ENCODE data around the gene SSH2.

GRCh38 chr17:29789196-29790170, 140.5 kb downstream of the SSH2 start:
- no peak for TF ChIP-seq POLR2A (IDR thresholded peaks at IDR 0.05)
- TF ChIP-seq, protein P1, sequence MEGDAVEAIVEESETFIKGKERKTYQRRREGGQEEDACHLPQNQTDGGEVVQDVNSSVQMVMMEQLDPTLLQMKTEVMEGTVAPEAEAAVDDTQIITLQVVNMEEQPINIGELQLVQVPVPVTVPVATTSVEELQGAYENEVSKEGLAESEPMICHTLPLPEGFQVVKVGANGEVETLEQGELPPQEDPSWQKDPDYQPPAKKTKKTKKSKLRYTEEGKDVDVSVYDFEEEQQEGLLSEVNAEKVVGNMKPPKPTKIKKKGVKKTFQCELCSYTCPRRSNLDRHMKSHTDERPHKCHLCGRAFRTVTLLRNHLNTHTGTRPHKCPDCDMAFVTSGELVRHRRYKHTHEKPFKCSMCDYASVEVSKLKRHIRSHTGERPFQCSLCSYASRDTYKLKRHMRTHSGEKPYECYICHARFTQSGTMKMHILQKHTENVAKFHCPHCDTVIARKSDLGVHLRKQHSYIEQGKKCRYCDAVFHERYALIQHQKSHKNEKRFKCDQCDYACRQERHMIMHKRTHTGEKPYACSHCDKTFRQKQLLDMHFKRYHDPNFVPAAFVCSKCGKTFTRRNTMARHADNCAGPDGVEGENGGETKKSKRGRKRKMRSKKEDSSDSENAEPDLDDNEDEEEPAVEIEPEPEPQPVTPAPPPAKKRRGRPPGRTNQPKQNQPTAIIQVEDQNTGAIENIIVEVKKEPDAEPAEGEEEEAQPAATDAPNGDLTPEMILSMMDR (IDR thresholded peaks at IDR 0.05), result no peak
- TF ChIP-seq POLR2AphosphoS5 (IDR thresholded peaks at IDR 0.05), result no peak
